ENCODE measurements around the gene MRPL2. TPM values are rescaled to one million over a fixed set of nuclear protein-coding genes. Genes with fewer than 3 reads are reported as not detected.

MRPL2 gene
- total and polyA plus RNA-seq, 2 of the 8 experiments (the other 6 are each of a cell fraction or from before 2014, with no cell fraction given) = 58.7 to 99.9 TPM

GRCh38 chr6:43036712-43037111 lies 22.5 kb downstream of the MRPL2 start (continued):
- TF ChIP-seq CTCF (IDR thresholded peaks at IDR 0.05; ENCODE audit: control extremely low read depth in 1 of 3, insufficient read depth in 1 of 3, low read depth in 1 of 3, low read length in 3 of 3) (no peak), NRF1 (IDR thresholded peaks at IDR 0.05; ENCODE audit: low read depth, low read length) (no peak), SIRT6 (IDR thresholded peaks at IDR 0.05; ENCODE audit: low read length) (no peak), KDM4A (IDR thresholded peaks at IDR 0.05; ENCODE audit: low read depth, low read length, severe bottlenecking) (no peak)
